CD4-positive, alpha-beta T cell treated with Interferon gamma for 1 hour (primary cell): ENCODE measurements around the gene COL23A1.
"Not testable (repeated sequence)": the region's sequence is repeated elsewhere in the genome, so short reads cannot be mapped to it uniquely, and the experiment has no call there.

Experiments
- DNase-seq: peaks from one replicate; pipeline ENCODE4 v3.0.0-alpha.2; 2020

The COL23A1 gene

GRCh38 chr5:178232124-178232919 is 357.9 kb downstream of the COL23A1 start, which contains the start of gene PHYKPL:
TSS of gene PHYKPL (minus strand) at chr5:178232802. CDS start at chr5:178232550, 252 bp downstream.
- DNase-seq: peak; percentile 60

- no peak for DNase-seq
These were observed 358.6 kb downstream of the COL23A1 start for GRCh38 chr5:178231539-178232123.

GRCh38 chr5:178230879-178231538 is 359.2 kb downstream of the COL23A1 start:
- no peak for DNase-seq

GRCh38 chr5:178229861-178230260 is 360.3 kb downstream of the COL23A1 start:
- no peak for DNase-seq

GRCh38 chr5:178229111-178229510 is 361.1 kb downstream of the COL23A1 start:
- not testable (repeated sequence) for DNase-seq

GRCh38 chr5:178228609-178229008 is 361.6 kb downstream of the COL23A1 start:
- DNase-seq: no peak

- no peak for DNase-seq
These were observed 362.3 kb downstream of the COL23A1 start for GRCh38 chr5:178227929-178228328.

- no peak for DNase-seq
These were observed 363.0 kb downstream of the COL23A1 start for GRCh38 chr5:178227138-178227659.

GRCh38 chr5:178225174-178225573 is 365.0 kb downstream of the COL23A1 start:
- no peak for DNase-seq

GRCh38 chr5:178224403-178224802 is 365.8 kb downstream of the COL23A1 start:
- DNase-seq: no peak

- DNase-seq: no peak
These were observed 366.3 kb downstream of the COL23A1 start for GRCh38 chr5:178223828-178224335.

- DNase-seq: no peak
These were observed 366.9 kb downstream of the COL23A1 start for GRCh38 chr5:178223196-178223773.

GRCh38 chr5:178222292-178222691 is 367.9 kb downstream of the COL23A1 start:
- DNase-seq: no peak

GRCh38 chr5:178221853-178222252 is 368.3 kb downstream of the COL23A1 start:
- no peak for DNase-seq

- DNase-seq: no peak
These were observed 368.9 kb downstream of the COL23A1 start for GRCh38 chr5:178221282-178221681.

GRCh38 chr5:178218827-178219226 is 371.4 kb downstream of the COL23A1 start:
- DNase-seq: no peak

- DNase-seq: no peak
These were observed 371.9 kb downstream of the COL23A1 start for GRCh38 chr5:178218237-178218776.

GRCh38 chr5:178216779-178217178 is 373.4 kb downstream of the COL23A1 start:
- DNase-seq: no peak

- no peak for DNase-seq
These were observed 374.1 kb downstream of the COL23A1 start for GRCh38 chr5:178216088-178216534.

- no peak for DNase-seq
These were observed 374.8 kb downstream of the COL23A1 start for GRCh38 chr5:178215280-178216002.

- DNase-seq: no peak
These were observed 375.9 kb downstream of the COL23A1 start for GRCh38 chr5:178214160-178214803.
